Epithelial cell of esophagus (primary cell): ENCODE results near the gene TOMM40L.
A peak's percentile ranks its signal among the peaks of the same experiment; 100 is the strongest.

Source experiments
- DNase-seq: peaks from one replicate; pipeline ENCODE4 v3.0.0; 2010; ENCODE audit warnings: low read depth
- H3K4me3 ChIP-seq: 2 replicates; pipeline ENCODE4 v1.5.1; 2011; ENCODE audit warnings: mild to moderate bottlenecking, low read length, control low read depth
- TF ChIP-seq, protein P1 (sequence below): IDR thresholded peaks from 2 replicates; pipeline ENCODE4 v1.5.1; 2011; ENCODE audit warnings: low read depth, mild to moderate bottlenecking, low read length, control low read depth, inconsistent platforms; ENCODE audit not compliant: insufficient read depth; ENCODE audit errors: missing control alignments

The TOMM40L gene

GRCh38 chr1:161225534-161226319 is at the start of gene TOMM40L:
TSS of gene TOMM40L (plus strand) at chr1:161226060. CDS start at chr1:161226490, 430 bp downstream.
- peak; percentile 99 for DNase-seq
- H3K4me3 ChIP-seq = peak within 1 kb of the TSS; percentile 98
- TF ChIP-seq, protein P1, sequence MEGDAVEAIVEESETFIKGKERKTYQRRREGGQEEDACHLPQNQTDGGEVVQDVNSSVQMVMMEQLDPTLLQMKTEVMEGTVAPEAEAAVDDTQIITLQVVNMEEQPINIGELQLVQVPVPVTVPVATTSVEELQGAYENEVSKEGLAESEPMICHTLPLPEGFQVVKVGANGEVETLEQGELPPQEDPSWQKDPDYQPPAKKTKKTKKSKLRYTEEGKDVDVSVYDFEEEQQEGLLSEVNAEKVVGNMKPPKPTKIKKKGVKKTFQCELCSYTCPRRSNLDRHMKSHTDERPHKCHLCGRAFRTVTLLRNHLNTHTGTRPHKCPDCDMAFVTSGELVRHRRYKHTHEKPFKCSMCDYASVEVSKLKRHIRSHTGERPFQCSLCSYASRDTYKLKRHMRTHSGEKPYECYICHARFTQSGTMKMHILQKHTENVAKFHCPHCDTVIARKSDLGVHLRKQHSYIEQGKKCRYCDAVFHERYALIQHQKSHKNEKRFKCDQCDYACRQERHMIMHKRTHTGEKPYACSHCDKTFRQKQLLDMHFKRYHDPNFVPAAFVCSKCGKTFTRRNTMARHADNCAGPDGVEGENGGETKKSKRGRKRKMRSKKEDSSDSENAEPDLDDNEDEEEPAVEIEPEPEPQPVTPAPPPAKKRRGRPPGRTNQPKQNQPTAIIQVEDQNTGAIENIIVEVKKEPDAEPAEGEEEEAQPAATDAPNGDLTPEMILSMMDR = peak; percentile 69

DNA sequence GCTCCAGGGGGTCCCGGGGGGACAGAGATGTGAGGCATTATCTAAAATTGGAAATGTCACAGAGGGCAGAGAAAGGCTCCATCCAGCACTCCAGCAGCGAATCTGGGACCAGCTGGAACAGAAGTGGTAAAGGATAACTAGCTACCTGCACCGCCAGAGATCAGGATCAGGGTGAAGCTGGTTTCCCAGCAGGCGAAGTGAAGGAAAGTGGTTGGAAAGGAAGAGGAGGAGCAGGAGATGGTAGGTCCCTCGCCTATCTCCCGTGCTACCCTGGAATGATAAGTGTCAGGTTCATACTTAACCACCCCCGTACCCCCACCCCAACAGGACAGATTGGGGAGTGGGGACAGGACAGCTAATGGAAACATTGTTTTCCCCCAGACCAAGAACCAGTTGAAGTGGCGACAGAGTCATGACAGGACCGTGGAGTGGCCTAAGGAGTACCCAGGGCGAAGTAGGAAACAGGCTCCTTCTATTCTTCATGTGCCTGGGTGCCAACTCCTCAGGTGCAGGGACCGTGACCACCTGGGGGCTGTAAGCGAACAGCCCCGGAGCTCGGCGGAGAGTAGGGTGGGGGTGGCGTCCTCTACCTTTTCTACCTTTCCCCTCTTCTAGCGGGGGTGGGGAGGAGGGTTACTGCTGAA is 49.3 kb upstream of the TOMM40L start:
- TF ChIP-seq, protein P1 = no peak
- DNase-seq = no peak
- H3K4me3 ChIP-seq = peak overlapping the region; percentile 95

DNA sequence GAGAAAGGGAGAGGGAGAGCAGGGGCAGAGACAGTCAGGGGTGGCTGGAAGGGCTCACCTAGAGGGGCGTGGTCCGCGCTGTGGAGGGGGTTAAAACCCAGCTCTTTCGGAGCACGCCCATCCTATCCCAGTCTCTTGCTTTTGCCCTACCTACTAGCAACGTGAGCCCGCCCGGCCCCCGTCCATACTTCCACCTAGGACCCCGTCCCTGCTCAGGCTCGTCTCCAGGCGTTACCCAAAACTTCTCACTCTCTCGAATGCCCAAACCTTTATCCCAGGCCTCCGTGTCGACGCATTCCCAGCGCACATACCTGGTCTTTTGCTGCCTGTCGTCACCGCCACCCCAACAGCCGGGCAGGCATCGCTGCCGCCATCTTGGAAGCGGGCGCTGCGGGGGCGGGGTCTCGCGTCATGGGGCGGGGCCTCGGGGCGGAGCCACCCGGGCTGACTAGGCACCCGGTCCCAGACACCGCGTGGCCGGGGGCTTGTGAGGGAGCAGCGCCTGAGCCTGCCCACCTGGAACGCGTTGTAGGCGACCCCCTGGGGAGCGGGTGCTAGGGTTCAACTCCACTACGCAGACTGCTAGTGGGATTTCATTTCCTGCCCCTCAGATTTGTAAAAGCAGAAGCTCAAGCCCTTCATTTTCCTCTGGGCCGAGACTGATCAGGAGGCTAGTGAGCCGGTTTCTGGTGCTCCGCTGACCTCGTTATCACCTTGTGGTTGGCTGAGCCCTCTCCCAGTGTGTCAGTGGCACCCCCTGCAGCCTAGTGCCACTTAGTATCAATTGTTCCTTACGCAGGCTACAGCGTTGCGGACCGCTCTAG is 48.5 kb upstream of the TOMM40L start, which contains the start of gene B4GALT3:
Gene B4GALT3 (minus strand): TSS at position 396 of the 824 bp plus-strand sequence. CDS start 1,447 bp downstream, outside the sequence.
- DNase-seq = peak; percentile 83
- H3K4me3 ChIP-seq = peak within 1 kb of the TSS; percentile 95

DNA sequence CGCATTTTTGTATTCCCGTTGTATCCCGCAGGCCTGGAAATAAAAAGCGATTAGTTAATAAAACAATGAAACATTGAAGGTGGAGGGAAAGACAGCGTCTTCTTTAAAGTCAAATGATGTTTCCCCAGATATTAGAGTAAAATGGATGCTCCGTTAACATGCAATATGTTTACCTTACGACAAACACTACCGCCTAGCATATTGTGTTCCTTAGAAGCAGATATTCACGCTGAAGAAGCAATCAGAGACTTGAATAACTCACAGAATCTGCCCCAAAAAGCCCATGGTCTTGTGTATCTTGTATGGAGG is 48.0 kb upstream of the TOMM40L start:
- peak overlapping the region; percentile 95 for H3K4me3 ChIP-seq
- TF ChIP-seq, protein P1 = no peak
- DNase-seq = no peak

More for the DNA sequence above, 48.5 kb upstream of the TOMM40L start, which contains the start of gene B4GALT3:
- TF ChIP-seq, protein P1 = no peak

GRCh38 chr1:161179698-161180097 is 46.2 kb upstream of the TOMM40L start:
- TF ChIP-seq, protein P1 = no peak
- H3K4me3 ChIP-seq = no peak overlapping the region
- DNase-seq = peak; percentile 71

DNA sequence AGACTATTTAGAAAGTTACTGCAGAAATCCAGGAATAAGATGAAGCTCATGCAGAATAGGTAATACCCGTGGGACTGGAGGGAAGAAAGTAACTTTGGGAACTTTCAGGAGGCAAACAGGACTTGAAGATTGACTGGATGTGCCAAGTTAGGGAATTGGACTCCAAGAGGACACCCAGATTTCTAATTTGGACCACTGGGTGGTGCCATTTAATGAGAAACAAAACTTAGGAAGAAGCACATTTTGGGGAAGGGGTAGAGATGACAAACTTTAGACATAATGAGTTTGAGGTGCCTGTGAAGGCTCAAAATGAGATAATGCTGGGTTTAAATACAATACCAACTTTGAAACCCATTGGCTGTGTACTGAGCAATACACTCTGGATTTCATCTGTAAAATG is 45.2 kb upstream of the TOMM40L start:
- TF ChIP-seq, protein P1 = peak; percentile 17
- H3K4me3 ChIP-seq = no peak overlapping the region
- no peak for DNase-seq
